GM13977 (cell line): ENCODE data around the gene CLDN20.

Experiments
- DNase-seq: peaks from one replicate; pipeline ENCODE4 v3.0.0; 2012; ENCODE audit warnings: low spot score
- CTCF ChIP-seq: IDR thresholded peaks from 2 replicates; pipeline ENCODE4 v1.5.1; 2012; ENCODE audit warnings: mild to moderate bottlenecking, control low read depth; ENCODE audit not compliant: insufficient read depth; ENCODE audit errors: extremely low read depth, missing control alignments
- in situ Hi-C: fragments of 300-500 bp; cut with MboI; formaldehyde crosslinking; loops from one replicate; pipeline ENCODE4 v1.12.0; 2022; ENCODE audit warnings: low sequenced_read_pairs, low pct_unique_long_range_greater_than_20kb, mixed read lengths, inconsistent platforms; ENCODE audit not compliant: unreplicated experiment

Gene CLDN20

GRCh38 chr6:155232848-155233247 lies 31.0 kb upstream of the CLDN20 start:
- in situ Hi-C loops = no loop called here
- DNase-seq = no peak
- TF ChIP-seq CTCF = no peak

GRCh38 chr6:155234167-155234566 lies 29.6 kb upstream of the CLDN20 start:
- no peak for DNase-seq
- in situ Hi-C loops = no loop called here
- TF ChIP-seq CTCF = no peak

GRCh38 chr6:155234687-155235086 lies 29.1 kb upstream of the CLDN20 start:
- DNase-seq = no peak
- in situ Hi-C loops = no loop called here
- TF ChIP-seq CTCF = no peak

GRCh38 chr6:155235087-155235486 lies 28.7 kb upstream of the CLDN20 start:
- in situ Hi-C loops = no loop called here
- no peak for DNase-seq
- TF ChIP-seq CTCF = no peak

- no peak for TF ChIP-seq CTCF
- in situ Hi-C loops = no loop called here
- DNase-seq = no peak
Measured at GRCh38 chr6:155237613-155238012, 26.2 kb upstream of the CLDN20 start.

GRCh38 chr6:155240905-155241600 lies 22.8 kb upstream of the CLDN20 start:
- DNase-seq = no peak
- TF ChIP-seq CTCF = no peak
- in situ Hi-C loops = no loop called here
